ENCODE results near the gene AHDC1.

DNA sequence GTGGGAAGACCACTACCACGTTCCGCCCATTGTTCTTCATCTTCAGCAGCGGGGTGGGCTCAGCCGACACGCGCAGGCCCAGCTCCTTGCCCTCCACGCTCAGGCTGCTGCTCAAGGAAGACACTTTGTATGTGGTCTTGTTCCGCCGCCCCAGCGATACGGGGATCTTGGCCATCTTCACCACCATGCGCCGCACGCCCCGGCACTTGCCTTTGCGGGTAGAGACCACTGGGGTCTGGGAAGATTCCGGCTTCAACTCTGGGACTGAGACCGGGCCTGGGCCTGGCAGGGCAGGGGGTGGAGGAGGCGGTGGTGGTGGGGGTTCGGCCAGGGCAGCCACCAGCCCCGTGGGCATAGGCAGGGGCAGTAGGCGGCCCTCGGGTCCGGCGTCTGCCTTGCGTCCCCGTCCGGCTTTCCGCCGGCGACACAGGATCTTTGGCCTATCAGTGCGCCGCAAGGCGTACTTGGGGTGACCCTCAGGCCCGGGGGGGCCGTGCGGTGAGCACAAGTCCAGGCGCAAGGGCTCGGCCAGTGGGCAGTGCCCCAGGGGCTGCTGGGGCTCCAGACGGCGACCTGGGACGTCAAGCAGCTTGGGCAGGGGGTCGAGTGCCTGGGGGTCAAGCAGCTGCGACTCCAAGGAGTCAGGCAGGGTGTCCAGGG, 53.3 kb downstream of the AHDC1 start:
- TF ChIP-seq, protein P1, sequence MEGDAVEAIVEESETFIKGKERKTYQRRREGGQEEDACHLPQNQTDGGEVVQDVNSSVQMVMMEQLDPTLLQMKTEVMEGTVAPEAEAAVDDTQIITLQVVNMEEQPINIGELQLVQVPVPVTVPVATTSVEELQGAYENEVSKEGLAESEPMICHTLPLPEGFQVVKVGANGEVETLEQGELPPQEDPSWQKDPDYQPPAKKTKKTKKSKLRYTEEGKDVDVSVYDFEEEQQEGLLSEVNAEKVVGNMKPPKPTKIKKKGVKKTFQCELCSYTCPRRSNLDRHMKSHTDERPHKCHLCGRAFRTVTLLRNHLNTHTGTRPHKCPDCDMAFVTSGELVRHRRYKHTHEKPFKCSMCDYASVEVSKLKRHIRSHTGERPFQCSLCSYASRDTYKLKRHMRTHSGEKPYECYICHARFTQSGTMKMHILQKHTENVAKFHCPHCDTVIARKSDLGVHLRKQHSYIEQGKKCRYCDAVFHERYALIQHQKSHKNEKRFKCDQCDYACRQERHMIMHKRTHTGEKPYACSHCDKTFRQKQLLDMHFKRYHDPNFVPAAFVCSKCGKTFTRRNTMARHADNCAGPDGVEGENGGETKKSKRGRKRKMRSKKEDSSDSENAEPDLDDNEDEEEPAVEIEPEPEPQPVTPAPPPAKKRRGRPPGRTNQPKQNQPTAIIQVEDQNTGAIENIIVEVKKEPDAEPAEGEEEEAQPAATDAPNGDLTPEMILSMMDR (IDR thresholded peaks at IDR 0.05), result no peak
- TF ChIP-seq POLR2A (IDR thresholded peaks at IDR 0.05) (no peak), POLR2AphosphoS5 (IDR thresholded peaks at IDR 0.05) (no peak)

Data from prostate gland (tissue), 2 donors.